ENCODE results near the gene PLPP1.

DNA sequence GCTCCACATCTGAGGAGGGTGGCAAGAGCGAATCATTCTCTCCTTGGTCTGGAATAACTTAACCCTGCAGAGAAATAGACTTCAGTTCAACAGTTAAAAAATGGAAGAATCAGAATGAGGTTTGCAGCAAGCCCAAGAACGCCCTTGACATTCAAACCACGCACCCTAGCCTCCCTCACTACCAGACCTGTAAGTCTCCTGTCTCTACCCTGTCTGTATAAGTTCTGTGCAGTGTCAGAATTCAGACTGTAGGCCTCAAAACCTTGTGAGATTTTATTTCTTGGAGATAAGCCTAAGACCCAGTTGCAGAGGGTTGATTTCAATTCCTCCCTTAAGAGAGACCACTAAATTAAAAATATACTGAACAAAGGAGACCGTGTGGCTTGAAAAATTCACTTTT lies 35.8 kb upstream of the PLPP1 start:
- TF ChIP-seq, protein P1, sequence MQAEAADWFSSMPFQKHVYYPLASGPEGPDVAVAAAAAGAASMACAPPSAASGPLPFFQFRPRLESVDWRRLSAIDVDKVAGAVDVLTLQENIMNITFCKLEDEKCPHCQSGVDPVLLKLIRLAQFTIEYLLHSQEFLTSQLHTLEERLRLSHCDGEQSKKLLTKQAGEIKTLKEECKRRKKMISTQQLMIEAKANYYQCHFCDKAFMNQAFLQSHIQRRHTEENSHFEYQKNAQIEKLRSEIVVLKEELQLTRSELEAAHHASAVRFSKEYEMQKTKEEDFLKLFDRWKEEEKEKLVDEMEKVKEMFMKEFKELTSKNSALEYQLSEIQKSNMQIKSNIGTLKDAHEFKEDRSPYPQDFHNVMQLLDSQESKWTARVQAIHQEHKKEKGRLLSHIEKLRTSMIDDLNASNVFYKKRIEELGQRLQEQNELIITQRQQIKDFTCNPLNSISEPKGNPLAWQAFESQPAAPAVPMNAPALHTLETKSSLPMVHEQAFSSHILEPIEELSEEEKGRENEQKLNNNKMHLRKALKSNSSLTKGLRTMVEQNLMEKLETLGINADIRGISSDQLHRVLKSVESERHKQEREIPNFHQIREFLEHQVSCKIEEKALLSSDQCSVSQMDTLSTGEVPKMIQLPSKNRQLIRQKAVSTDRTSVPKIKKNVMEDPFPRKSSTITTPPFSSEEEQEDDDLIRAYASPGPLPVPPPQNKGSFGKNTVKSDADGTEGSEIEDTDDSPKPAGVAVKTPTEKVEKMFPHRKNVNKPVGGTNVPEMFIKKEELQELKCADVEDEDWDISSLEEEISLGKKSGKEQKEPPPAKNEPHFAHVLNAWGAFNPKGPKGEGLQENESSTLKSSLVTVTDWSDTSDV (CRISPR knock-in tag; IDR thresholded peaks at IDR 0.05): no peak
- TF ChIP-seq SMC3 (IDR thresholded peaks at IDR 0.05; ENCODE audit: low read length): no peak

Data from HepG2 (cell line).